Rectal smooth muscle tissue (tissue), 1 donor: ENCODE measurements around the gene CDK5RAP3.
"Not testable (repeated sequence)": the region's sequence is repeated elsewhere in the genome, so short reads cannot be mapped to it uniquely, and the experiment has no call there.

ENCODE experiments used
- H3K27ac ChIP-seq: one replicate; pipeline ENCODE4 v1.7.0; 2013; ENCODE audit warnings: low read depth, low read length, inconsistent platforms
- H3K27me3 ChIP-seq: one replicate; pipeline ENCODE4 v1.7.0; 2013; ENCODE audit warnings: low read length; ENCODE audit not compliant: control insufficient read depth, insufficient read depth
- H3K36me3 ChIP-seq: one replicate; pipeline ENCODE4 v1.7.0; 2013; ENCODE audit warnings: low read length; ENCODE audit not compliant: control insufficient read depth, insufficient read depth
- H3K4me1 ChIP-seq: one replicate; pipeline ENCODE4 v1.7.0; 2013; ENCODE audit warnings: low read length; ENCODE audit not compliant: control insufficient read depth, insufficient read depth
- H3K4me3 ChIP-seq: one replicate; pipeline ENCODE4 v1.7.0; 2013; ENCODE audit warnings: low read length
- H3K9ac ChIP-seq: one replicate; pipeline ENCODE4 v1.7.0; 2013; ENCODE audit warnings: low read length

Gene CDK5RAP3

GRCh38 chr17:47996201-47996600 is 25.3 kb downstream of the CDK5RAP3 start:
- no peak overlapping the region for H3K27ac ChIP-seq
- no peak overlapping the region for H3K9ac ChIP-seq
- H3K27me3 ChIP-seq: peaks cover 2% of the 10 kb centered on the region
- no peaks in the 10 kb centered on the region for H3K36me3 ChIP-seq
- no peaks in the 10 kb centered on the region for H3K4me1 ChIP-seq
- no peak overlapping the region for H3K4me3 ChIP-seq

GRCh38 chr17:47997586-47997985 is 26.7 kb downstream of the CDK5RAP3 start:
- H3K36me3 ChIP-seq: no peaks in the 10 kb centered on the region
- no peak overlapping the region for H3K4me3 ChIP-seq
- no peaks in the 10 kb centered on the region for H3K4me1 ChIP-seq
- peaks cover 2% of the 10 kb centered on the region for H3K27me3 ChIP-seq
- H3K27ac ChIP-seq: no peak overlapping the region
- no peak overlapping the region for H3K9ac ChIP-seq

GRCh38 chr17:47998044-47998443 is 27.1 kb downstream of the CDK5RAP3 start:
- Histone ChIP-seq H3K27me3 (peaks cover 2% of the 10 kb centered on the region), H3K4me1 (no peaks in the 10 kb centered on the region), H3K27ac (no peak overlapping the region), H3K36me3 (no peaks in the 10 kb centered on the region), H3K9ac (no peak overlapping the region), H3K4me3 (no peak overlapping the region)

GRCh38 chr17:47999582-47999981 is 28.7 kb downstream of the CDK5RAP3 start:
- Histone ChIP-seq H3K4me3 (no peak overlapping the region), H3K27me3 (peaks cover 2% of the 10 kb centered on the region), H3K4me1 (no peaks in the 10 kb centered on the region), H3K9ac (no peak overlapping the region), H3K36me3 (no peaks in the 10 kb centered on the region), H3K27ac (no peak overlapping the region)

GRCh38 chr17:48001197-48001596 is 30.3 kb downstream of the CDK5RAP3 start:
- Histone ChIP-seq H3K27me3 (peaks cover 4% of the 10 kb centered on the region), H3K4me3 (no peak overlapping the region), H3K36me3 (no peaks in the 10 kb centered on the region), H3K27ac (no peak overlapping the region), H3K4me1 (no peaks in the 10 kb centered on the region), H3K9ac (no peak overlapping the region)

GRCh38 chr17:48001657-48002056 is 30.7 kb downstream of the CDK5RAP3 start:
- H3K36me3 ChIP-seq, H3K4me1 ChIP-seq, H3K4me3 ChIP-seq, H3K27ac ChIP-seq, H3K9ac ChIP-seq, H3K27me3 ChIP-seq: not testable (repeated sequence)

GRCh38 chr17:48002266-48002915 is 31.5 kb downstream of the CDK5RAP3 start:
- Histone ChIP-seq H3K36me3 (no peaks in the 10 kb centered on the region), H3K27me3 (peaks cover 2% of the 10 kb centered on the region), H3K27ac (no peak overlapping the region), H3K4me3 (no peak overlapping the region), H3K9ac (no peak overlapping the region), H3K4me1 (no peaks in the 10 kb centered on the region)

GRCh38 chr17:48002916-48003416 is 32.1 kb downstream of the CDK5RAP3 start:
- Histone ChIP-seq H3K36me3 (no peaks in the 10 kb centered on the region), H3K27ac (no peak overlapping the region), H3K4me3 (no peak overlapping the region), H3K27me3 (peaks cover 2% of the 10 kb centered on the region), H3K4me1 (no peaks in the 10 kb centered on the region), H3K9ac (no peak overlapping the region)

- Histone ChIP-seq H3K27ac (no peak overlapping the region), H3K4me1 (no peaks in the 10 kb centered on the region), H3K27me3 (peaks cover 2% of the 10 kb centered on the region), H3K9ac (no peak overlapping the region), H3K4me3 (no peak overlapping the region), H3K36me3 (no peaks in the 10 kb centered on the region)
Observed at GRCh38 chr17:48003417-48004151, 32.7 kb downstream of the CDK5RAP3 start.

- Histone ChIP-seq H3K27me3 (peaks cover 2% of the 10 kb centered on the region), H3K27ac (no peak overlapping the region), H3K4me3 (no peak overlapping the region), H3K4me1 (no peaks in the 10 kb centered on the region), H3K9ac (no peak overlapping the region), H3K36me3 (no peaks in the 10 kb centered on the region)
Observed at GRCh38 chr17:48004983-48005382, 34.1 kb downstream of the CDK5RAP3 start.

- H3K4me3 ChIP-seq: no peak overlapping the region
- H3K27ac ChIP-seq: no peak overlapping the region
- H3K36me3 ChIP-seq: no peaks in the 10 kb centered on the region
- H3K27me3 ChIP-seq: peaks cover 8% of the 10 kb centered on the region
- no peak overlapping the region for H3K9ac ChIP-seq
- H3K4me1 ChIP-seq: no peaks in the 10 kb centered on the region
Observed at GRCh38 chr17:48006936-48007709, 36.2 kb downstream of the CDK5RAP3 start.

- H3K27me3 ChIP-seq: peaks cover 13% of the 10 kb centered on the region
- H3K4me3 ChIP-seq: no peak overlapping the region
- no peaks in the 10 kb centered on the region for H3K36me3 ChIP-seq
- H3K4me1 ChIP-seq: no peaks in the 10 kb centered on the region
- no peak overlapping the region for H3K9ac ChIP-seq
- no peak overlapping the region for H3K27ac ChIP-seq
Observed at GRCh38 chr17:48010193-48010592, 39.3 kb downstream of the CDK5RAP3 start.
